Muscle of leg (tissue), 11 donors: Measurements from ENCODE around the gene CTNS. TPM values are rescaled to one million over a fixed set of nuclear protein-coding genes. Genes with fewer than 3 reads are reported as not detected.

Source experiments
- DNase-seq: peaks from one replicate; pipeline ENCODE4 v3.0.0; 2013
- H3K27ac ChIP-seq: one replicate; pipeline ENCODE4 v1.5.1; 2013; ENCODE audit warnings: mild to moderate bottlenecking, low read length, control low read depth
- H3K27me3 ChIP-seq: one replicate; pipeline ENCODE4 v1.6.1; 2013; ENCODE audit warnings: low read length; ENCODE audit not compliant: control insufficient read depth, insufficient read depth
- H3K36me3 ChIP-seq: one replicate; pipeline ENCODE4 v1.6.1; 2013; ENCODE audit warnings: low read length; ENCODE audit not compliant: control insufficient read depth, insufficient read depth
- H3K4me1 ChIP-seq: one replicate; pipeline ENCODE4 v1.6.1; 2013; ENCODE audit warnings: low read length; ENCODE audit not compliant: control insufficient read depth, insufficient read depth
- H3K4me3 ChIP-seq: one replicate; pipeline ENCODE4 v1.5.1; 2013; ENCODE audit warnings: low read length, control low read depth
- H3K9me3 ChIP-seq: replicated peaks from 2 replicates; pipeline ENCODE4 v1.6.1; 2013; ENCODE audit warnings: low read depth, low read length; ENCODE audit not compliant: control insufficient read depth
- WGBS: methylation state at CpG from one replicate; pipeline ENCODE4 v1.1.5; 2013; ENCODE audit warnings: missing lambda C conversion rate; ENCODE audit not compliant: insufficient coverage; 5-methylcytosine and 5-hydroxymethylcytosine counted together
- polyA plus RNA-seq, 8 donors: library from polyadenylated mRNA; unstranded; fragments of 120-200 nt; gene quantifications; one replicate each; pipeline versions ENCODE4 v1.2.1 to v1.2.3, GENCODE V29; 2013; ENCODE audit warnings: inconsistent platforms in 1 of 8, low replicate concordance in 1 of 8; ENCODE audit not compliant: insufficient read length in 8 of 8, insufficient read depth in 1 of 8
- total RNA-seq: library from RNA; stranded (reverse); fragments of 120-200 nt; gene quantifications from one replicate; pipeline ENCODE4 v1.2.4, GENCODE V29; 2013

The CTNS gene
- total and polyA plus RNA-seq, 9 donors = 7.2 to 10.1 (median 8.4) TPM

GRCh38 chr17:3708366-3708765, 71.8 kb downstream of the CTNS start:
- H3K27me3 ChIP-seq = no peaks in the 10 kb centered on the region
- DNase-seq = no peak
- 84% methylated on average over 3 of the region's 3 CpGs for WGBS
- H3K27ac ChIP-seq = no peak overlapping the region
- peaks cover 7% of the 10 kb centered on the region for H3K36me3 ChIP-seq
- no peak overlapping the region for H3K4me3 ChIP-seq
- no peaks in the 10 kb centered on the region for H3K9me3 ChIP-seq
- H3K4me1 ChIP-seq = no peaks in the 10 kb centered on the region

GRCh38 chr17:3710951-3711383, 74.4 kb downstream of the CTNS start:
- peaks cover 21% of the 10 kb centered on the region for H3K36me3 ChIP-seq
- H3K27me3 ChIP-seq = no peaks in the 10 kb centered on the region
- no peaks in the 10 kb centered on the region for H3K9me3 ChIP-seq
- 100% methylated on average over 1 of the region's 5 CpGs for WGBS
- H3K27ac ChIP-seq = no peak overlapping the region
- DNase-seq = no peak
- no peaks in the 10 kb centered on the region for H3K4me1 ChIP-seq
- H3K4me3 ChIP-seq = no peak overlapping the region

Other genes with a start within 250 kb of the CTNS start
- gene OR1E1, start 238.3 kb upstream of the CTNS start, total RNA-seq = not detected
- gene OR1E1, start 238.3 kb upstream of the CTNS start, polyA plus RNA-seq = not detected
- not detected for gene OR3A3, start 225.4 kb upstream of the CTNS start, total RNA-seq
- gene OR3A3, start 225.4 kb upstream of the CTNS start, polyA plus RNA-seq = under 1 TPM in 5 of 8 donors, not detected in 3; 0.04 to 0.15 (median 0.07) TPM
- gene OR1E2, start 202.9 kb upstream of the CTNS start, total RNA-seq = not detected
- not detected for gene OR1E2, start 202.9 kb upstream of the CTNS start, polyA plus RNA-seq
- gene SPATA22, start 164.9 kb upstream of the CTNS start, total RNA-seq = 0.40 TPM
- gene SPATA22, start 164.9 kb upstream of the CTNS start, polyA plus RNA-seq = 1 to 10 TPM in 1 of 8 donors, under 1 TPM in 7; 0.16 to 1.4 (median 0.32) TPM
- gene ASPA, start 160.8 kb upstream of the CTNS start, total RNA-seq = 3.8 TPM
- 1 to 10 TPM; 1.0 to 4.4 (median 3.0) TPM for gene ASPA, start 160.8 kb upstream of the CTNS start, polyA plus RNA-seq
- 1.2 TPM for gene TRPV3, start 78.9 kb upstream of the CTNS start, total RNA-seq
- gene TRPV3, start 78.9 kb upstream of the CTNS start, polyA plus RNA-seq = 1 to 10 TPM in 6 of 8 donors, under 1 TPM in 2; 0.74 to 2.4 (median 1.6) TPM
- 3.6 TPM for gene TRPV1, start 27.3 kb upstream of the CTNS start, total RNA-seq
- 1 to 10 TPM; 3.7 to 8.1 (median 5.8) TPM for gene TRPV1, start 27.3 kb upstream of the CTNS start, polyA plus RNA-seq
- 8.8 TPM for gene SHPK, start 510 bp upstream of the CTNS start, total RNA-seq
- gene SHPK, start 510 bp upstream of the CTNS start, polyA plus RNA-seq = 1 to 10 TPM; 6.3 to 9.3 (median 7.5) TPM
- 68.1 TPM for gene TAX1BP3, start 31.8 kb downstream of the CTNS start, total RNA-seq
- gene TAX1BP3, start 31.8 kb downstream of the CTNS start, polyA plus RNA-seq = 10 to 100 TPM; 42.6 to 80.5 (median 60.8) TPM
- 16.8 TPM for gene EMC6, start 32.1 kb downstream of the CTNS start, total RNA-seq
- gene EMC6, start 32.1 kb downstream of the CTNS start, polyA plus RNA-seq = 10 to 100 TPM; 32.5 to 47.1 (median 38.5) TPM
- 18.7 TPM for gene P2RX5, start 59.4 kb downstream of the CTNS start, total RNA-seq
- gene P2RX5, start 59.4 kb downstream of the CTNS start, polyA plus RNA-seq = 10 to 100 TPM; 19.9 to 35.6 (median 24.6) TPM
- 4.3 TPM for gene HASPIN, start 87.1 kb downstream of the CTNS start, total RNA-seq
- gene HASPIN, start 87.1 kb downstream of the CTNS start, polyA plus RNA-seq = 1 to 10 TPM; 4.1 to 7.4 (median 5.6) TPM
- gene ITGAE, start 164.4 kb downstream of the CTNS start, total RNA-seq = 28.8 TPM
- gene ITGAE, start 164.4 kb downstream of the CTNS start, polyA plus RNA-seq = 10 to 100 TPM; 29.2 to 34.4 (median 32.3) TPM
- gene NCBP3, start 209.5 kb downstream of the CTNS start, total RNA-seq = 33.4 TPM
- 10 to 100 TPM; 48.0 to 68.9 (median 58.2) TPM for gene NCBP3, start 209.5 kb downstream of the CTNS start, polyA plus RNA-seq